HK-2 (cell line): ENCODE measurements around the gene RAB3IP.
"Not testable (repeated sequence)": the region's sequence is repeated elsewhere in the genome, so short reads cannot be mapped to it uniquely, and the experiment has no call there.

Experiments
- DNase-seq: peaks from one replicate; pipeline ENCODE4 v3.0.0-alpha.2; 2018; ENCODE audit not compliant: unreplicated experiment

RAB3IP gene

GRCh38 chr12:69756088-69756755 lies 17.6 kb downstream of the RAB3IP start:
- no peak for DNase-seq

- no peak for DNase-seq
Observed at GRCh38 chr12:69758105-69758504, 19.4 kb downstream of the RAB3IP start.

- not testable (repeated sequence) for DNase-seq
Observed at GRCh38 chr12:69759581-69759980, 20.9 kb downstream of the RAB3IP start.

- no peak for DNase-seq
Observed at GRCh38 chr12:69765515-69765914, 26.9 kb downstream of the RAB3IP start.

GRCh38 chr12:69766260-69766659 lies 27.6 kb downstream of the RAB3IP start:
- DNase-seq: no peak

- DNase-seq: peak; percentile 8
Observed at GRCh38 chr12:69779928-69780327, 41.3 kb downstream of the RAB3IP start.

- DNase-seq: no peak
Observed at GRCh38 chr12:69783365-69783764, 44.7 kb downstream of the RAB3IP start.

GRCh38 chr12:69789351-69789750 lies 50.7 kb downstream of the RAB3IP start:
- DNase-seq: no peak

- DNase-seq: no peak
Observed at GRCh38 chr12:69792533-69792932, 53.9 kb downstream of the RAB3IP start.

- DNase-seq: not testable (repeated sequence)
Observed at GRCh38 chr12:69807101-69807897, 68.6 kb downstream of the RAB3IP start.

GRCh38 chr12:69810870-69811498 lies 72.3 kb downstream of the RAB3IP start:
- no peak for DNase-seq

- no peak for DNase-seq
Observed at GRCh38 chr12:69816082-69816481, 77.4 kb downstream of the RAB3IP start.

- no peak for DNase-seq
Observed at GRCh38 chr12:69821032-69821455, 82.4 kb downstream of the RAB3IP start.

- peak; percentile 17 for DNase-seq
Observed at GRCh38 chr12:69821456-69822159, 82.9 kb downstream of the RAB3IP start.

- DNase-seq: no peak
Observed at GRCh38 chr12:69822201-69822860, 83.7 kb downstream of the RAB3IP start.

- DNase-seq: no peak
Observed at GRCh38 chr12:69824028-69824427, 85.4 kb downstream of the RAB3IP start.

- no peak for DNase-seq
Observed at GRCh38 chr12:69824966-69825560, 86.4 kb downstream of the RAB3IP start, which contains the start of gene MYRFL. Gene MYRFL, plus strand, starts transcription at chr12:69825227. Its CDS starts 291 bp downstream, at chr12:69825518.

GRCh38 chr12:69828897-69829296 lies 90.2 kb downstream of the RAB3IP start:
- DNase-seq: no peak

- no peak for DNase-seq
Observed at GRCh38 chr12:69833696-69834095, 95.0 kb downstream of the RAB3IP start.

- DNase-seq: no peak
Observed at GRCh38 chr12:69834147-69834546, 95.5 kb downstream of the RAB3IP start.

GRCh38 chr12:69834576-69834975 lies 95.9 kb downstream of the RAB3IP start:
- no peak for DNase-seq
